Ascending aorta (tissue), 2 donors: Measurements from ENCODE around the gene SLC24A3. TPM values are rescaled to one million over a fixed set of nuclear protein-coding genes. Genes with fewer than 3 reads are reported as not detected.

Experiments
- DNase-seq, 2 donors: peaks; one replicate each; pipeline ENCODE4 v3.0.0-alpha.2; 2019; ENCODE audit warnings: low spot score in 2 of 2
- H3K27ac ChIP-seq, 2 donors: fragments of 200-600 bp; sonication (generic); one replicate each; pipeline ENCODE4 v1.5.1; 2016 to 2017; ENCODE audit warnings: mild to moderate bottlenecking in 1 of 2
- H3K27me3 ChIP-seq: fragments of 200-600 bp; sonication (generic); one replicate; pipeline ENCODE4 v1.5.1; 2017
- H3K36me3 ChIP-seq, 2 donors: fragments of 200-600 bp; sonication (generic); one replicate each; pipeline ENCODE4 v1.5.1; 2016
- H3K4me1 ChIP-seq, 2 donors: fragments of 200-600 bp; sonication (generic); one replicate each; pipeline ENCODE4 v1.5.1; 2016 to 2017; ENCODE audit warnings: mild to moderate bottlenecking in 1 of 2
- H3K4me3 ChIP-seq, 2 donors: fragments of 200-600 bp; sonication (generic); one replicate each; pipeline ENCODE4 v1.5.1; 2016 to 2017; ENCODE audit warnings: mild to moderate bottlenecking in 1 of 2
- H3K9me3 ChIP-seq, 2 donors: fragments of 200-600 bp; sonication (generic); one replicate each; pipeline ENCODE4 v1.5.1; 2016
- CTCF ChIP-seq, 3 experiments: fragments of 200-600 bp in 2 of 3; fragments of 450-650 bp in 1 of 3; sonication (generic) in 2 of 3; IDR thresholded peaks; one replicate each; pipeline ENCODE4 v1.5.1; 2016 to 2019; ENCODE audit warnings: antibody characterized with exemption in 3 of 3, mild to moderate bottlenecking in 1 of 3, moderate library complexity in 1 of 3
- intact Hi-C: fragments of 100-400 bp; cut with DNase I; formaldehyde crosslinking; loops from one replicate; pipeline ENCODE4 v1.15.1; 2023
- total RNA-seq: library from RNA; depleted of rRNA; stranded (reverse); fragments of >200 nt; gene quantifications from one replicate; pipeline ENCODE4 v1.1.0, GENCODE V29; 2016

Gene SLC24A3
- total RNA-seq, 1 donor from 2014 or later = 12.9 TPM

GRCh38 chr20:19720991-19721390, 508.5 kb downstream of the SLC24A3 start:
- Histone ChIP-seq H3K4me3 (no peak overlapping the region), H3K9me3 (no peaks in the 10 kb centered on the region), H3K27ac (no peak overlapping the region), H3K4me1 (peaks cover 0 to 3% of the 10 kb centered on the region in 2 donors), H3K36me3 (no peaks in the 10 kb centered on the region), H3K27me3 (no peaks in the 10 kb centered on the region)
- DNase-seq = no peak
- no peak for TF ChIP-seq CTCF (IDR thresholded peaks at IDR 0.05)
- intact Hi-C loops = no loop called here

GRCh38 chr20:19723051-19723450, 510.6 kb downstream of the SLC24A3 start:
- Histone ChIP-seq H3K9me3 (no peaks in the 10 kb centered on the region), H3K27ac (no peak overlapping the region), H3K36me3 (no peaks in the 10 kb centered on the region), H3K4me1 (peaks cover 0 to 6% of the 10 kb centered on the region in 2 donors), H3K4me3 (no peak overlapping the region), H3K27me3 (no peaks in the 10 kb centered on the region)
- TF ChIP-seq CTCF (IDR thresholded peaks at IDR 0.05) = no peak
- DNase-seq = no peak
- intact Hi-C loops = no loop called here

GRCh38 chr20:19723813-19724430, 511.5 kb downstream of the SLC24A3 start:
- Histone ChIP-seq H3K4me1 (peaks cover 0 to 6% of the 10 kb centered on the region in 2 donors), H3K9me3 (no peaks in the 10 kb centered on the region), H3K36me3 (no peaks in the 10 kb centered on the region), H3K4me3 (no peak overlapping the region), H3K27ac (no peak overlapping the region), H3K27me3 (no peaks in the 10 kb centered on the region)
- TF ChIP-seq CTCF (IDR thresholded peaks at IDR 0.05) = no peak
- intact Hi-C loops = no loop called here
- DNase-seq = no peak

- TF ChIP-seq CTCF (IDR thresholded peaks at IDR 0.05) = no peak
- intact Hi-C loops = no loop called here
Measured at GRCh38 chr20:19725373-19725772, 512.9 kb downstream of the SLC24A3 start.

GRCh38 chr20:19725814-19726525, 513.5 kb downstream of the SLC24A3 start:
- Histone ChIP-seq H3K4me3 (no peak overlapping the region), H3K9me3 (no peaks in the 10 kb centered on the region), H3K27me3 (no peaks in the 10 kb centered on the region), H3K4me1 (peaks cover 0 to 6% of the 10 kb centered on the region in 2 donors), H3K36me3 (no peaks in the 10 kb centered on the region), H3K27ac (peak overlapping the region in 1 of 2 donors; percentile 3)
- no peak for DNase-seq
- no peak for TF ChIP-seq CTCF (IDR thresholded peaks at IDR 0.05)
- intact Hi-C loops = no loop called here

More at GRCh38 chr20:19725373-19725772, 512.9 kb downstream of the SLC24A3 start:
- H3K36me3 ChIP-seq = no peaks in the 10 kb centered on the region
- DNase-seq = no peak
- peaks cover 0 to 6% of the 10 kb centered on the region in 2 donors for H3K4me1 ChIP-seq
- no peaks in the 10 kb centered on the region for H3K9me3 ChIP-seq
- H3K27ac ChIP-seq = peak overlapping the region in 1 of 2 donors; percentile 3
- H3K27me3 ChIP-seq = no peaks in the 10 kb centered on the region
- no peak overlapping the region for H3K4me3 ChIP-seq
